H1 (cell line): Measurements from ENCODE around the gene FKRP. TPM values are rescaled to one million over a fixed set of nuclear protein-coding genes. Genes with fewer than 3 reads are reported as not detected.

Experiments
- CTCF ChIA-PET: fragments of 300-600 bp; sonication (Branson Sonifier 250); formaldehyde crosslinking; loops from one replicate; lab custom pipeline; 2021; ENCODE audit not compliant: partially characterized antibody; lab: Charles Lee
- POLR2A ChIA-PET: fragments of 300-600 bp; sonication (Branson Sonifier 250); formaldehyde crosslinking; loops from one replicate; lab custom pipeline; 2021; ENCODE audit warnings: inconsistent platforms; ENCODE audit not compliant: partially characterized antibody; lab: Charles Lee
- DNase-seq, 2 experiments: peaks; one replicate each; pipeline versions ENCODE4 v3.0.0 to v3.0.0-alpha.2; 2010 to 2022; ENCODE audit warnings: low spot score in 2 of 2, low read depth in 1 of 2, mixed read lengths in 1 of 2
- FAIRE-seq: peaks from 2 replicates; lab custom pipeline; 2011; peaks lifted over from hg19 to GRCh38; lab: Jason Lieb, UNC
- H2AFZ ChIP-seq: 2 replicates; pipeline ENCODE4 v1.8.1; 2012; ENCODE audit warnings: low read length, inconsistent platforms
- H2AK5ac ChIP-seq: 2 replicates; pipeline ENCODE4 v1.6.1; 2013; ENCODE audit warnings: low read depth, low read length
- H2BK120ac ChIP-seq: replicated peaks from 2 replicates; pipeline ENCODE3; 2013; ENCODE audit warnings: low read depth, low read length, inconsistent platforms
- H2BK12ac ChIP-seq: 2 replicates; pipeline ENCODE4 v1.6.1; 2013; ENCODE audit warnings: low read depth, low read length
- H2BK15ac ChIP-seq: 2 replicates; pipeline ENCODE4 v1.6.1; 2013; ENCODE audit warnings: low read length
- H2BK20ac ChIP-seq: 2 replicates; pipeline ENCODE4 v1.6.1; 2013; ENCODE audit warnings: low read length
- H2BK5ac ChIP-seq: 2 replicates; pipeline ENCODE4 v1.6.1; 2013; ENCODE audit warnings: low read depth, low read length
- H3K14ac ChIP-seq: 2 replicates; pipeline ENCODE4 v1.6.1; 2013; ENCODE audit warnings: inconsistent platforms; ENCODE audit not compliant: insufficient read length
- H3K18ac ChIP-seq: 2 replicates; pipeline ENCODE4 v1.6.1; 2013; ENCODE audit warnings: low read length; ENCODE audit errors: extremely low read depth
- H3K23ac ChIP-seq: 2 replicates; pipeline ENCODE4 v1.6.1; 2013; ENCODE audit warnings: inconsistent platforms; ENCODE audit not compliant: insufficient read length
- H3K23me2 ChIP-seq: 2 replicates; pipeline ENCODE4 v1.6.1; 2013; ENCODE audit warnings: low read depth, low read length
- H3K27ac ChIP-seq: 2 replicates; pipeline ENCODE4 v1.6.1; 2011; ENCODE audit warnings: low read depth, low read length, inconsistent platforms
- H3K27me3 ChIP-seq, 4 experiments: replicated peaks in 1 of 4; 1 replicate in 1 of 4; 2 replicates in 3 of 4; pipeline versions ENCODE4 v1.6.1 to v1.8.1; 2011 to 2013; ENCODE audit warnings: low read length in 3 of 4, mild to moderate bottlenecking in 3 of 4, inconsistent platforms in 2 of 4, mixed read lengths in 2 of 4, moderate library complexity in 1 of 4; ENCODE audit not compliant: control insufficient read depth in 3 of 4, insufficient read depth in 3 of 4; ENCODE audit errors: extremely low read depth in 1 of 4
- H3K36me3 ChIP-seq, 4 experiments: 2 replicates each; pipeline versions ENCODE4 v1.6.1 to v1.8.1; 2011 to 2013; ENCODE audit warnings: mild to moderate bottlenecking in 4 of 4, low read length in 3 of 4, moderate library complexity in 2 of 4, control low read depth in 1 of 4, inconsistent platforms in 1 of 4; ENCODE audit not compliant: insufficient read depth in 4 of 4, control insufficient read depth in 2 of 4
- H3K4ac ChIP-seq: replicated peaks from 2 replicates; pipeline ENCODE3; 2013; ENCODE audit warnings: low read length, low read depth, mixed read lengths, inconsistent platforms; ENCODE audit not compliant: insufficient read length
- H3K4me1 ChIP-seq, 4 experiments: replicated peaks in 1 of 4; 1 replicate in 1 of 4; 2 replicates in 3 of 4; pipeline versions ENCODE4 v1.6.1 to v1.8.1; 2011 to 2013; ENCODE audit warnings: low read length in 3 of 4, inconsistent platforms in 2 of 4, mixed read lengths in 1 of 4; ENCODE audit not compliant: insufficient read depth in 4 of 4, control insufficient read depth in 3 of 4
- H3K4me2 ChIP-seq, 2 experiments: 2 replicates each; pipeline versions ENCODE4 v1.6.1 to v1.8.1; 2011 to 2013; ENCODE audit warnings: low read depth in 2 of 2, low read length in 2 of 2, control low read depth in 1 of 2, inconsistent platforms in 1 of 2, mild to moderate bottlenecking in 1 of 2; ENCODE audit not compliant: insufficient read depth in 1 of 2
- H3K4me3 ChIP-seq, 4 experiments: fragments of 200-600, 300-600 bp in 1 of 4; sonication (generic), shearing (Covaris generic), sonication (Bioruptor Twin) in 1 of 4; 2 replicates each; pipeline versions ENCODE4 v1.5.1 to v1.8.1; 2011 to 2016; ENCODE audit warnings: low read length in 4 of 4, low read depth in 3 of 4, control low read depth in 2 of 4, inconsistent platforms in 2 of 4, mild to moderate bottlenecking in 2 of 4, mixed read lengths in 1 of 4, moderate library complexity in 1 of 4; ENCODE audit not compliant: insufficient read depth in 2 of 4; ENCODE audit errors: extremely low read depth in 1 of 4
- H3K56ac ChIP-seq: replicated peaks from 2 replicates; pipeline ENCODE3; 2013; ENCODE audit warnings: low read depth, mild to moderate bottlenecking, mixed read lengths, low read length, inconsistent platforms; ENCODE audit not compliant: insufficient read length
- H3K79me1 ChIP-seq: 2 replicates; pipeline ENCODE4 v1.6.1; 2013; ENCODE audit warnings: low read depth, low read length, control low read depth
- H3K79me2 ChIP-seq, 2 experiments: 2 replicates each; pipeline versions ENCODE4 v1.6.1 to v1.8.1; 2012 to 2013; ENCODE audit warnings: low read length in 2 of 2, mild to moderate bottlenecking in 2 of 2, inconsistent platforms in 1 of 2; ENCODE audit not compliant: insufficient read depth in 2 of 2, control insufficient read depth in 1 of 2
- H3K9ac ChIP-seq, 4 experiments: replicated peaks in 1 of 4; 1 replicate in 1 of 4; 2 replicates in 3 of 4; pipeline versions ENCODE4 v1.6.1 to v1.8.1; 2011 to 2013; ENCODE audit warnings: low read depth in 3 of 4, low read length in 3 of 4, control low read depth in 2 of 4, mild to moderate bottlenecking in 2 of 4, moderate library complexity in 2 of 4, inconsistent platforms in 1 of 4; ENCODE audit errors: extremely low read depth in 1 of 4
- H3K9me3 ChIP-seq, 2 experiments: 2 replicates each; pipeline versions ENCODE4 v1.6.1 to v1.8.1; 2012 to 2013; ENCODE audit warnings: mild to moderate bottlenecking in 2 of 2, moderate library complexity in 2 of 2, control low read depth in 1 of 2, inconsistent platforms in 1 of 2, low read depth in 1 of 2, low read length in 1 of 2, mixed read lengths in 1 of 2; ENCODE audit not compliant: insufficient read depth in 2 of 2
- H4K20me1 ChIP-seq, 2 experiments: replicated peaks in 1 of 2; 2 replicates each; pipeline versions ENCODE3 to v1.8.1; 2011 to 2013; ENCODE audit warnings: inconsistent platforms in 2 of 2, low read length in 2 of 2, mild to moderate bottlenecking in 1 of 2; ENCODE audit not compliant: insufficient read depth in 2 of 2, control insufficient read depth in 1 of 2
- H4K5ac ChIP-seq: 2 replicates; pipeline ENCODE4 v1.6.1; 2013; ENCODE audit warnings: low read length, low read depth, mixed read lengths, inconsistent platforms; ENCODE audit not compliant: insufficient read length
- H4K8ac ChIP-seq: 2 replicates; pipeline ENCODE4 v1.8.0; 2013; ENCODE audit warnings: mild to moderate bottlenecking, moderate library complexity, low read length, inconsistent platforms; ENCODE audit not compliant: insufficient read depth; ENCODE audit errors: extremely low read depth
- H4K91ac ChIP-seq: replicated peaks from 2 replicates; pipeline ENCODE3; 2013; ENCODE audit warnings: low read length, mixed read lengths, inconsistent platforms; ENCODE audit not compliant: insufficient read length
- HDAC2 ChIP-seq, 2 experiments: fragments of 300-600 bp in 1 of 2; sonication (generic) in 1 of 2; IDR thresholded peaks; 2 replicates each; pipeline ENCODE4 v1.6.1; 2011 to 2012; ENCODE audit warnings: low read depth in 2 of 2, low read length in 2 of 2, mild to moderate bottlenecking in 2 of 2, moderate library complexity in 2 of 2, borderline replicate concordance in 1 of 2, inconsistent platforms in 1 of 2
- ZNF274 ChIP-seq: IDR thresholded peaks from 2 replicates; pipeline ENCODE4 v1.7.0; 2012; ENCODE audit warnings: low read length, borderline replicate concordance; ENCODE audit errors: extremely low read depth
- WGBS, 2 experiments: shearing (Covaris generic) in 1 of 2; methylation state at CpG; one replicate each; pipeline versions ENCODE4 v1.1.6 to v1.1.7; 2013 to 2015; ENCODE audit warnings: low lambda C conversion rate in 2 of 2, mixed read lengths in 2 of 2, inconsistent platforms in 1 of 2, low coverage in 1 of 2, missing lambda C conversion rate in 1 of 2; ENCODE audit not compliant: insufficient replicate concordance in 2 of 2, insufficient coverage in 1 of 2, insufficient read length in 1 of 2; ENCODE audit errors: extremely low coverage in 1 of 2, missing lambda C conversion rate in 1 of 2; 5-methylcytosine and 5-hydroxymethylcytosine counted together
- polyA plus RNA-seq, 7 experiments: library from polyadenylated mRNA; depleted of rRNA in 3 of 7; stranded (reverse) in 5 of 7; unstranded in 2 of 7; fragments of >200 nt in 5 of 7; fragments of 200-250 nt in 2 of 7; gene quantifications; 1 replicate in 5 of 7; 2 replicates in 1 of 7; 4 replicates in 1 of 7; pipeline versions ENCODE4 v1.2.1 to v1.2.3, GENCODE V29; 2011 to 2013; ENCODE audit warnings: missing spikeins in 2 of 7, mixed read lengths in 2 of 7
- total RNA-seq: library from RNA; stranded (reverse); fragmentation: NEBNext Ultra II Directional; extraction: Animal tissue kit (Norgen Biotek cat#: 25700); gene quantifications from 2 replicates; pipeline ENCODE4 v1.2.1, GENCODE V29; 2021

FKRP gene
- total and polyA plus RNA-seq, 2 of the 8 experiments (the other 6 are each of a cell fraction or from before 2014, with no cell fraction given) = 17.1 to 24.4 TPM

DNA sequence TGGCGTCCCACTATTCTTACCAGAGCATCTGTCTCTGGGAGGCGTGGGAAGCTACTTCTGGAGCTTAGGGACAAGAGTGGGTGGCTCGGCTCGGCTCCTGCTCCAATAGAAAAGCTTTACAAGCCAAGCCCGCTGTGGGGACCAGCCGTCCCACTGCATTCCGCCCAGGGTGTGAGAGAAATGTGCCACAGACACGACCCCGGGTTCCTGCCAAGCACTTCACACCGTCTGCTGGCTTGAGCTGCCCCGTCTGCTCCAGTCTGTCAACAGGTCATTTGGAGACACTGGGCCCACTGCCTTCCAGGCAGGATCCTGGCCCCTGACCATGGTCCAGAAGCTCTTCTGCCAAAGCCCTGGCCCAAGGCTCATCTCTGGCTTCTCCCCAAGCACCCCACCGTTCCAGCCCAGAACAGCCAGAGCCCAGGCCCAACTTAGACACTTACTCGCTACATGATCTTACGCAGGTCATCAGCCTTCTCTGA is 6.5 kb upstream of the FKRP start:
- no peak overlapping the region for H2BK12ac ChIP-seq
- H3K27ac ChIP-seq = no peak overlapping the region
- no peaks in the 10 kb centered on the region for H3K9me3 ChIP-seq
- H3K4ac ChIP-seq = no peak overlapping the region
- H3K79me2 ChIP-seq = peaks cover 32 to 75% of the 10 kb centered on the region in 2 experiments
- H3K4me3 ChIP-seq = no peak overlapping the region
- H3K9ac ChIP-seq = no peak overlapping the region
- H3K79me1 ChIP-seq = peaks cover 18% of the 10 kb centered on the region; the same call in 1 of the 2 replicates
- no peak overlapping the region for H3K23ac ChIP-seq
- H4K20me1 ChIP-seq = peaks cover 48 to 49% of the 10 kb centered on the region in 2 experiments
- H4K8ac ChIP-seq = no peak overlapping the region
- H3K23me2 ChIP-seq = no peaks in the 10 kb centered on the region
- no peaks in the 10 kb centered on the region for H3K27me3 ChIP-seq
- H2AK5ac ChIP-seq = no peak overlapping the region
- POLR2A ChIA-PET = interaction anchor here (0.5 to 4.2 kb wide), 2 partner anchors 9 to 10 kb away, joined by 3 to 26 read pairs; no protein-coding TSS in a partner anchor
- H4K91ac ChIP-seq = no peak overlapping the region
- H3K18ac ChIP-seq = no peak overlapping the region
- no peak overlapping the region for H3K14ac ChIP-seq
- 96% methylated on average over 14 of the region's 14 CpGs; no CpG with 5 or more reads in 1 of the 2 experiments for WGBS, 2 experiments
- H4K5ac ChIP-seq = no peak overlapping the region
- H2BK20ac ChIP-seq = no peak overlapping the region
- no peak overlapping the region for H3K56ac ChIP-seq
- no peak overlapping the region for H2AFZ ChIP-seq
- no peak for FAIRE-seq
- no peak overlapping the region for H3K4me2 ChIP-seq
- H2BK15ac ChIP-seq = no peak overlapping the region
- H2BK5ac ChIP-seq = no peak overlapping the region
- CTCF ChIA-PET = interaction anchor here (0.6 to 3.7 kb wide), 7 partner anchors 11 to 102 kb away, joined by 3 to 16 read pairs (median 4); no protein-coding TSS in a partner anchor
- H3K36me3 ChIP-seq = peaks cover 5 to 25% (median 20%) of the 10 kb centered on the region in 4 experiments; a peak in 6 of 8 replicates
- no peak overlapping the region for H2BK120ac ChIP-seq
- DNase-seq = no peak
- peaks cover 0 to 11% (median 4%) of the 10 kb centered on the region in 4 experiments; a peak in 4 of 7 replicates for H3K4me1 ChIP-seq
- TF ChIP-seq ZNF274 = no peak
- TF ChIP-seq HDAC2 (IDR thresholded peaks at IDR 0.05; ENCODE audit: borderline replicate concordance in 1 of 2, low read depth in 2 of 2, low read length in 2 of 2) = no peak
